GM18517 (cell line): ENCODE data around the gene EED.
A peak's percentile ranks its signal among the peaks of the same experiment; 100 is the strongest.

Experiments used
- ATAC-seq: cut with Tn5 transposase; IDR thresholded peaks from one replicate; pipeline ENCODE4 v1.9.1; 2021; ENCODE audit warnings: mild to moderate bottlenecking, moderate library complexity; ENCODE audit not compliant: unreplicated experiment

The EED gene

DNA sequence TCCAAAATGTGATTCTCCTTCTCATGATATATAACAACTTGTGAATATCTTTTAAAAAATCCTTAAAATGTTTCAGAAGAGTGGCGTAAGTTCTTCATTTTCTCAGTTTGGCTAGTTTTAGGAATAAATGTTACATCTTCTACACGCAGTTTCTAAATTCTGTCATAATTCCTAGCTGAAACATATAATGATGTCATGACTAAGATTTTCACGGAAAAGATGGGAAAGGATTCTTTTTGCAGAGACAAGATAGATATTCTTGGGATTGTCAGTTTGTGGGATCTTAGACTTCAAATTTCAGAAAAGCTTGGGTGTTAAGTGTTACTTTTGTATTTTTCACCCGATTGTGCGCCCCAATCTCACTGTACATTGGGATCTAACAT lies 1.7 kb downstream of the EED start:
- no peak for ATAC-seq

DNA sequence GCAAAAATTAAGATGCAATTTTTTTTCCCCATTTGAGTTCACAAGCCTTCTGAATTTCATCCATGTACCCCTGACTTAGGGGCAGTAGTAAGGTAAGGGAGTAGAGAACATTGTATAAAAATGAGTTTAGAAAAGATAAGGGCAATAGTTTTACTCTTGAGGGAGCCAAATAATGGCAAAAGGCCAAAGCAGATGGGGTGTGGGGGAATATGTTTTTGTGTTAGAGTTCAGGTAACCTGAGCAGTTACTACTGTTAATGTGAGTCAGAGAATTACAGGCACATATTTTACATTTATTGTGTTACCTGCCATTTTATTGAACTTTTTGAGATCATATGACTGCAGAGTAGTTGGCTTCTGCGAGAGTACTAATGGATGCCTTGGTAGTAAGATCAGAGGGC lies 3.1 kb downstream of the EED start:
- ATAC-seq, result no peak

GRCh38 chr11:86248609-86249008 lies 4.1 kb downstream of the EED start:
- no peak for ATAC-seq

GRCh38 chr11:86249307-86250098 lies 5.0 kb downstream of the EED start:
- ATAC-seq, result no peak

DNA sequence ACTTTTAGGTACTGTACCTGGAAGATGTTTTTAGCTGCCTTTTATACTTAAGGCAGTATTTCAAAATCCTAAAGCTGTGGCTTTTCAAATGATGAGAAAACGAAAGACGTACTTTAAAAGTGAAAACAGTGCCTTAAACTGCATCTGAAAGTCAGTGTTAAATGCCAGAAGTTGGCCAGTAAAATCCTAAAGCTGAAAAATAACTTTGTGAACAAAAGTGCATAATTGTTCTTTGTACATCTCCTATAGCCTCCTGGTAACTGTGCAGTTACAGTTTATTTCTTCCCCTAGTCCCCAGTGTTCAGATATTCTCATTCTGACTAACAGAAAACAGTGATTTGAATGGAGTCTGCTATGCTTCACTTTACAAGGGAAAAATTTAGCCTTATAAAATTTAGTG lies 6.8 kb downstream of the EED start:
- peak; percentile 31 for ATAC-seq

DNA sequence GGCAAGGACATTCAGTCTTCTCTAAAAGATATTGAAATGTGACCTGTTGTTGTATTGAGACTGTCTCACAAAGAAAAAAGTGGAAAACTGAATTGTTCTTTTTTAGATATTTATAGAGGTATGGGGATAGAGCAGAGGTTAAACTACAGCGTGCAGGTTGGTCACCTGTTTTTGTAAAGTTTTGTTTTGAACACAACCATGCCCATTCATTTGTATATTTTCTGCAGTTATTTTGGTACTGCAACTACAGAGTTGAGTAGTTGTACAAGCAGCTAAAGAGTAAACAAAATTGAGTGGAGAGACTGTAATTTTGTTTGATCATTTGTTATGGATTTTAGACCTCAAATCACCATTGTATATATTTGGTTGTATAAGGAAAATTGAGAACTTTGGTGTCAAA lies 11.3 kb downstream of the EED start:
- peak; percentile 88 for ATAC-seq

DNA sequence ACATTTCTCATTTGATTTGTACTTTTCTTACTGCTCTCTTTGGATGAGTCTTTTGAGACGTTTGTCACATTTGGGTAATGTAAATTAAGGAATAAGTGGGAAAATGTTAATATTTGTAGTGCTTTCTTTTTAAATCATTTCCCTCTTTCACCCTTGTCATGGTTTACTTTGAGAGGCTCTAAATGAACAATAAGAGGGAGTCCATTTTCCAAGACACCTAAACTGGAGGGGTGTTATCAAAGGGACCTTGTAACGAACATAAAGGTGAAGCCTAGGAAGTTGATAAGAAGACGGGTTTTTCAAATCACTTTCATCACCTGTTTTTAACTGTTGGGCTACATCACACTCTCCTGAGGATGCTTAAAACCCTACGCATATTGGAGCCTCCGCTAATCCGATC lies 12.1 kb downstream of the EED start:
- no peak for ATAC-seq

- ATAC-seq, result no peak
These were observed 12.9 kb downstream of the EED start for GRCh38 chr11:86257446-86257845.

- ATAC-seq, result no peak
These were observed 15.2 kb downstream of the EED start for GRCh38 chr11:86259730-86260129.

- ATAC-seq, result no peak
These were observed 16.8 kb downstream of the EED start for GRCh38 chr11:86261328-86261727.

DNA sequence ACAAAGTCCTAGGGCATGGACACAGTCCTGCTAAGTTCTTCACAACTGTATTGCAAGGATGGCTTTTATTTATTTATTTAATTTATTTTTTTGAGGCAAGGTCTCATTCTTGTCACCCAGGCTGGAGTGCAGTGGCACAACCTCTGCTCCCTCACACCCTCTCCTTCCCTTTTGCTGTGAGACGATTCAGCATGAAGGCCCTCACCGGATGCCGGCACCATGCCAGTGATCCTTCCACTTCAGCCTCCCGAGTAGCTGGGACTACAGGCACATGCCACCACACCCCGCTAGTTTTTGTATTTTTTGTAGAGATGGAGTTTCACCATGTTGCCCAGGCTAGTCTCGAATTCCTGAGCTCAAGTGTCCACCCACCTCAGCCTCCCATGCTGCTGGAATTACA lies 17.8 kb downstream of the EED start:
- ATAC-seq, result no peak

DNA sequence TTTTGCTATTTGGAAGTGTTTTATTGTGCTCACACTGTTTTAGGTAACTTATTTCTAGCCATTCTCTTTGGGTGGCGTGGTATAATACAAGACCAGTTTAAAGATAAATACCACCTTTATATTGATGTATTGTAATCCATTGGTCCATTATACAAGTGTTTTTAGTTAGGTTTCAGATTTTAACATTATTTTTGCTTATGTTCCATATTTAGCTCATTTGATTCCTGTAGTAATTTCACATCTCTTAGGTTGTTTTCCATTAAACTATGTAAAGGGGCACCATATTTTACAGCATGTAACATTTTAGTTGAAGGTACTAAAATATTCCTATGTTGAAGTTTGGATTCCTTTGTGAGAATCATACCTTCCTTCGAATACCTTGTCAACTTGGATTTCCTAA lies 20.1 kb downstream of the EED start:
- ATAC-seq, result no peak

- ATAC-seq, result no peak
These were observed 20.6 kb downstream of the EED start for GRCh38 chr11:86265194-86265593.

GRCh38 chr11:86269645-86270044 lies 25.1 kb downstream of the EED start:
- ATAC-seq, result no peak

GRCh38 chr11:86274503-86274902 lies 29.9 kb downstream of the EED start:
- no peak for ATAC-seq

DNA sequence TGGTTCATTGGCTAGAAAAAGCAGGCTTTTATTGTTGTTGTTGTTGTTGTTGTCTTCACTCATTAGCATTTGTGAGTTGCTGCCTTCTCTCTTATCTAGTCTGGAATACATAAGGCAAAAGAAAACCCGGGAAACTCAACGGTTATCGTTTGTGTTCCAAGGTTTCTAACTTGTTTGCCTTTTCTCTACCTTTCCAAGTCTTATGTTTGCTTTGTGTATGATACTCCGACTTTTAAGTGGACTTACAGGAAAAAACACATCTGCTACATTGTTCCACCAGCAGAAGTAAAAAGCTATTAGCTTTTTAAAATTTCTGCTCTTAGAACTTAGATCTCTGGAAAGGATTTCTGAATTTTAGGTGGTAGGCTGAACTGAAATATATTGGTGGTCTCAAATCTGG lies 30.4 kb downstream of the EED start:
- ATAC-seq, result no peak

- ATAC-seq, result no peak
These were observed 31.2 kb downstream of the EED start for GRCh38 chr11:86275493-86276370.

DNA sequence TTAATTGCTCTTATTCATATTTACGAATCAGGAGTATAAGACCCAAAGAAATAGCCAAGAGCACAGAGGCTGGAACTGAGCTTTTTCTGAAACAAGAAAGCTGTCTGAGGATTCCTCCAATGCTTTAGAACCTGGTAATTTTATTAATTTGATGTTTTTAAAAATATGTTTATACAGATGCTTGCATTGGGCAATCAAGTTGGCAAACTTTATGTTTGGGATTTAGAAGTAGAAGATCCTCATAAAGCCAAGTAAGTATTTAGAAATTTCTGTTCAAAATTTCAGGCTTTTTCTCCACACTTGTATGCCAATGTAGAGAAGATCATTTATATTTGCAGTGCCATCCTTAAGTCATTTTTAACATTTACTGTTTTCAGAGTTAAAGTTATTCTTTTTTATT lies 33.2 kb downstream of the EED start:
- ATAC-seq, result no peak

GRCh38 chr11:86278226-86278625 lies 33.7 kb downstream of the EED start:
- ATAC-seq, result no peak

- no peak for ATAC-seq
These were observed 35.2 kb downstream of the EED start for GRCh38 chr11:86279747-86280146.

DNA sequence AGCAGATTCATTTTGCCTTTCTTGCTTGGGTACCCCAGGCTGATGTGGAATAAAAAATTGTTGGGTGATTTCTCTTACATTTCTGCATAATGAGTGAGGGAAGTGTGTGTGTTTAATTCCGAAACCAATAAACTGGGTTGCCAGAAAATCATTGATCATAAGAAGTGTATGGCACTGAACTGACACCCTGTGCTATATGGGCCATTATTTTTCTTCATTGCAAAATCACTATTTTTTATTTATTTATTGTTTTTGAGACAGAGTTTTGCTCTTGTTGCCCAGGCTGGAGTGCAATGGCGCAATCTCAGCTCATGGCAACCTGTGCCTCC lies 42.9 kb downstream of the EED start:
- ATAC-seq, result no peak

DNA sequence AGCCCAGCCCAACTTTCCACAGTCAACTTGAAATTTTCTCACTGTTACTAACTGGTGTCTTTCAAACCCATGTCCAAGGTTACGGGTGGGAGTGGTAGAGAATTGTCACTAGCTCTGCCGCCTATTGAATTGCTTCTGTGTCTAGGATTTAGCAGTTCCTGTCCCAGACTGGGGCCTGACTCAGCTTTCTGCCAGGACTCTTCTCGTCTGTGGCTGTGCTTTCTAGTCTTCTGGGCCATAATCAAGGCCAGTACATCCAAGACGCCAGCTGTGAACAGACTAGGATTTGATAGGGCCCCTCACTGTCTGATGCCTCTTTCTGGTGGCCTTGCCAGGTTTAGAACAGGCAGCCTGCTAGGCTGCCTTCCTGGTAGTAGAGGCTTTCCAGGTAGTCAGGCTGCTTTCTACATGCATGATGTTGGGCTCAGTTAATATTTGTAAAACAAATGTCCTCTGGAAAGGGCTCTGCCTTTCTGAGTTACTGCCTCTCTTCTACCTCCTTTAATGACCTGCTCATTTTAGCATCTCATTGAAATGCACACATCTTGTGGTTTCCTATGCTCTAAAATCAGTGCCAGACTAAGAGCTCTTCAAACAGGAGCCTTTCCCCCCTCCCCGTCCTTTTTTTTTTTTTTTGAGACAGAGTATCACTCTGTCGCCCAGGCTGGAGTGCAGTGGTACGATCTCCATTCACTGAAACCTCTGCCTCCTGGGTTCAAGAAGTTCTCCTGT lies 44.4 kb downstream of the EED start:
- ATAC-seq, result no peak
